Effector memory CD4-positive, alpha-beta T cell (primary cell): ENCODE results near the gene CREB3L1.
A peak's percentile ranks its signal among the peaks of the same experiment; 100 is the strongest.

Experiments used
- DNase-seq, 3 donors: peaks; one replicate each; pipeline ENCODE4 v3.0.0-alpha.2; 2020
- H3K27ac ChIP-seq: 2 replicates; pipeline ENCODE4 v1.7.0; 2013; ENCODE audit warnings: mild to moderate bottlenecking, low read length, moderate library complexity; ENCODE audit not compliant: insufficient read depth, poor library complexity, severe bottlenecking
- H3K27me3 ChIP-seq: replicated peaks from 2 replicates; pipeline ENCODE4 v1.7.0; 2013; ENCODE audit warnings: mild to moderate bottlenecking, low read length; ENCODE audit not compliant: insufficient read depth, control insufficient read depth, poor library complexity, severe bottlenecking
- H3K36me3 ChIP-seq: 2 replicates; pipeline ENCODE4 v1.7.0; 2013; ENCODE audit warnings: mild to moderate bottlenecking, low read length, moderate library complexity; ENCODE audit not compliant: control insufficient read depth, insufficient read depth
- H3K4me1 ChIP-seq: 2 replicates; pipeline ENCODE4 v1.7.0; 2013; ENCODE audit warnings: low read length, mild to moderate bottlenecking; ENCODE audit not compliant: control insufficient read depth, insufficient read depth, poor library complexity, severe bottlenecking
- H3K4me3 ChIP-seq: 2 replicates; pipeline ENCODE4 v1.7.0; 2013; ENCODE audit warnings: low read length, low read depth, mild to moderate bottlenecking; ENCODE audit not compliant: insufficient read depth, poor library complexity, severe bottlenecking
- H3K9me3 ChIP-seq: 2 replicates; pipeline ENCODE4 v1.7.0; 2013; ENCODE audit warnings: mild to moderate bottlenecking, low read length, moderate library complexity; ENCODE audit not compliant: control insufficient read depth

The CREB3L1 gene

DNA sequence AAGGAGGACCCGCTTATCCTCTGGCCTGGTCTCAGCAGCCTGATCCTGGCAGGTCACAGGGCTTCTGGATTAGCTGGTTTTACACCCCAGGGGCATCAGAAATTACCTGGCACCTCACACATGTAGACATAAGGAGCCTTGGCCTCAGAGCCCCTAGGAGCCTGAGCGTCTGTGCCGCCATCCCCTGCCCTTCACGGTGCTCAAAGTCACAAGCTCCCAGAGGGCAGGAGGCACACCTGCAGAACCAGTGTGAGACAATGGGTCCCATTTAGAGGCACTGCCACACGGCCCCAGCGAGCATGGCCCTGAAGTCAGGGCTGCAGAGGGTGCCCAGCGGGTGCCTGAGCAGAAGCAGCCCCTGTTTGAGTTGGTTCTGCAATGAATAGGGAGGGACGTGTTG is 73.7 kb downstream of the CREB3L1 start:
- Histone ChIP-seq H3K36me3 (peaks cover 10% of the 10 kb centered on the region), H3K4me3 (peak overlapping the region; percentile 43), H3K27me3 (no peaks in the 10 kb centered on the region), H3K4me1 (peaks cover 72% of the 10 kb centered on the region), H3K9me3 (no peaks in the 10 kb centered on the region), H3K27ac (peak overlapping the region; percentile 63)
- no peak for DNase-seq

- Histone ChIP-seq H3K36me3 (peaks cover 10% of the 10 kb centered on the region), H3K4me3 (peak overlapping the region; percentile 43), H3K27ac (peak overlapping the region; percentile 63), H3K9me3 (no peaks in the 10 kb centered on the region), H3K4me1 (peaks cover 68% of the 10 kb centered on the region), H3K27me3 (no peaks in the 10 kb centered on the region)
- no peak for DNase-seq
Measured at GRCh38 chr11:46351606-46352005, 74.1 kb downstream of the CREB3L1 start.

- DNase-seq: peak; percentile 73 to 76 (median 75)
- no peaks in the 10 kb centered on the region for H3K27me3 ChIP-seq
- H3K9me3 ChIP-seq: no peaks in the 10 kb centered on the region
- peak overlapping the region; percentile 63 for H3K27ac ChIP-seq
- H3K4me3 ChIP-seq: peak overlapping the region; percentile 43
- H3K4me1 ChIP-seq: peaks cover 64% of the 10 kb centered on the region
- H3K36me3 ChIP-seq: peaks cover 12% of the 10 kb centered on the region
Measured at GRCh38 chr11:46352063-46352841, 74.8 kb downstream of the CREB3L1 start.

- H3K27ac ChIP-seq: peak overlapping the region; percentile 63
- peaks cover 12% of the 10 kb centered on the region for H3K36me3 ChIP-seq
- H3K4me3 ChIP-seq: no peak overlapping the region
- no peaks in the 10 kb centered on the region for H3K9me3 ChIP-seq
- H3K4me1 ChIP-seq: peaks cover 59% of the 10 kb centered on the region
- DNase-seq: no peak
- H3K27me3 ChIP-seq: no peaks in the 10 kb centered on the region
Measured at GRCh38 chr11:46353698-46354097, 76.2 kb downstream of the CREB3L1 start.

DNA sequence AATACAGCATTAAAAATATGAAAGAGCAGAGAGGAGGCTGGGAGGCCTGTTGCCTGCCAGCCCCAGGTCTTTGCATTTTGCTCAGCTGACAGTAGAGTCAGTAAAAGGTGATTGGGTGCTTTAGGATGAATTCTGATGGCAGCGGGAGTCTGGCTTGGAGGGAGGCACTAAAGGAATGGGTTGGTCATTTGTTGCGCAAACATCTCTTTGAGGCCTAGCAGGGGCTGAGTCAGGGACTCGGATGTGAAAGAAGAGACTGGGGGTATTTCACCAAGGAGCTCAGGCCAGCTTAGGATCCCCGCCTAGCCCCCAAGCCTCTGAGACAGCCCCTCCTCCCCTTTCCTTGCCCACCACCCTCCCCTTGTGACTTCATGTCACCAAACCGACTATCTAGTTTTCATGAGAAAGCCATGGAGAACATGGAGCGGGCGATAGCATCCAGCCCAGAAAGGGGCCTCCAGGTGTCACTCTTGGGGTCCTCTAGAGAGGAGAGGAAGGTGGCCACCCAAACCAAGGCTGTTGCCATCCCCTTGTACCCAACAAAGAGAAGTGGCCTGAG is 79.5 kb downstream of the CREB3L1 start:
- H3K36me3 ChIP-seq: peaks cover 12% of the 10 kb centered on the region
- H3K27ac ChIP-seq: no peak overlapping the region
- H3K9me3 ChIP-seq: no peaks in the 10 kb centered on the region
- H3K27me3 ChIP-seq: no peaks in the 10 kb centered on the region
- no peak for DNase-seq
- H3K4me3 ChIP-seq: no peak overlapping the region
- peaks cover 42% of the 10 kb centered on the region for H3K4me1 ChIP-seq

DNA sequence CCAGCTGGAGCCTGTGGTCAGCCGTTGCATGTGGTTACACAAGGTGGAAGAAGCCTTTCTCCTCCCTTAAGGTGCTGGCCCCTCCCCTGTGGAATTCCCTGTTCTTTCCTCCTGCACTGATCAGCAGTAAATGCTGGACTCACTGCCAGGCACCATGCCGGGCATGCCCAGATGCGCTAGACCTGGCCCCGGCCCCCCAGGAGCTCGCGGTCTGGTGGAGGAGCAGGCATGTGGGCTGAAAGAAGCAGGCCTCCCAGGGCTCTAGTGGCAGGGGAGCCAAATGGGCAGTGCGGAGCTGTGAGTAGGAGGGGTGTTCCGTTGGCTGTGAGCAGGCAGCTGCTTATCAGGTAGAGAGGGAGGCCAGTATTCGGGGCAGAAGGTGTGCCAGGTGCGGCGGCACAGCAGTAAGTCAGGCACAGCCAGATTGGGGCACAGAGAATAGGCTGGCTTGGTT is 80.0 kb downstream of the CREB3L1 start:
- Histone ChIP-seq H3K27ac (no peak overlapping the region), H3K4me1 (peaks cover 44% of the 10 kb centered on the region), H3K4me3 (no peak overlapping the region), H3K36me3 (peaks cover 12% of the 10 kb centered on the region), H3K27me3 (no peaks in the 10 kb centered on the region), H3K9me3 (no peaks in the 10 kb centered on the region)
- DNase-seq: no peak

GRCh38 chr11:46359953-46360352 is 82.5 kb downstream of the CREB3L1 start:
- Histone ChIP-seq H3K4me1 (peaks cover 30% of the 10 kb centered on the region), H3K27ac (no peak overlapping the region), H3K4me3 (no peak overlapping the region), H3K36me3 (peaks cover 8% of the 10 kb centered on the region), H3K27me3 (no peaks in the 10 kb centered on the region), H3K9me3 (no peaks in the 10 kb centered on the region)
- no peak for DNase-seq

DNA sequence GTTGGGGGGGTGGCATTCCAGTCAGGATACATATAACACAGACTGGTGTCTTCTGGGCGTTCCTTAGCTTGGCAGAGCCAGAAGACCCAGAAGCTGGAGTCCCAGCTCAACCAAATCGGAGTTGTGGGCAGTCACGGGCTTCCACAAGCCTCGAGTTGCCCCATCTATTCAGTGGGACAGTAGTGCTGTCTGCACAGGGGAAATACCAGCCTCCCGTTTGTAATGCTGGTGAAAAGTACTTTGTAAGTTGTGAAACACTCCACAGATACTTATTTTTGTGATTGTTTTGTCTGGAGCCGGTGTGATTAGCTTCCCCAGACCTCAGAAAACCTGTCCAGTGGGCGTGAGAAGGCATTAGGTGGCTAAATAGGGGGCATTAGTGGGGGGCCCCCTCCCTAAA is 83.4 kb downstream of the CREB3L1 start:
- Histone ChIP-seq H3K36me3 (peaks cover 17% of the 10 kb centered on the region), H3K4me3 (peak overlapping the region; percentile 30), H3K9me3 (no peaks in the 10 kb centered on the region), H3K27me3 (no peaks in the 10 kb centered on the region), H3K4me1 (peaks cover 26% of the 10 kb centered on the region), H3K27ac (peak overlapping the region; percentile 56)
- DNase-seq: no peak

DNA sequence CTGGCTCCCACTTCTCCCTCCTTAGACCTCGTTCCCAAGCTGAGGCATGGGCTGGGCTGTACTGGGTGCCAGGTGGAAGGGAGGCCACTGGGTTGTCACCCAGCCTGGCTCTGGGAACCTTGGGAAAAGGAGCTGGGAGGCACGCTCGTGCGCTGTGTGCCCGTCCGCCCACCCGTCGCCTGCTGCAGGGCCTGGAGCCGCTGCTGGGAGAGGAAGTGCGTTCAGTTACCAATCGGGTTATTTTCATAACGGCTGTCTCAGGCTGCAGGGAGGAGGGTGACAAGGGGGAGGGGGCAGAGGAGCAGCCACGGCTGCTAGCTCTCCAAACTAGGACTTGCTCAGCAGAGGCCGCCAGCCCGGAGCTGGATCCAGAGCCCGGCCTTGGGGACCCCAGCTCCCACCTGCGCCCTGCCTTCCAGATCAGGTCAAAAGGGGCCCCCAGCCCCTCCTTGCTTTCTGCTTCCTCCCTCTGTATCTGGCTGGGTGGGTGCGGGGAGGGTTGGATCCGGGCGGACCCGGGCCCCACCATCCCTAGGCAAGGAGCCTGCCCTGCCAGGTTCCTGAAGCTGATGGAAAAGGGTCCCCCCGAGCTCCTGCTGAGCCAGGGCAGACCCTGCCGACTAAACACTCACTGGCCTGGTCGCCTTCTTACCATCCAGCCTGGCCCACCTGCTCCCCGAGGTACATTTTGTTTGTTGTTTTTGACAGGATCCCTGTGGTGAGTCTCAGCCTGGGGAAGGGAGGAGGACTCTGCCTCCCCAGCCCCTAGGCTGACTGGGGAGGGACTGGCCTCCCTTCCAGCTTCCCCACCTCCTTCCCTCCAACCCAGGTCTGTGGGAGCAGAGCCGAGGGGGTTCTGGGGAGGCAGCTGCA is 84.1 kb downstream of the CREB3L1 start:
- H3K4me3 ChIP-seq: peak overlapping the region; percentile 30
- H3K4me1 ChIP-seq: peaks cover 27% of the 10 kb centered on the region
- no peaks in the 10 kb centered on the region for H3K27me3 ChIP-seq
- peak in 2 of 3 donors; percentile 32 to 45 for DNase-seq
- no peaks in the 10 kb centered on the region for H3K9me3 ChIP-seq
- peak overlapping the region; percentile 56 for H3K27ac ChIP-seq
- H3K36me3 ChIP-seq: peaks cover 20% of the 10 kb centered on the region
